ENCODE results near the gene STRADA.

The STRADA gene

DNA sequence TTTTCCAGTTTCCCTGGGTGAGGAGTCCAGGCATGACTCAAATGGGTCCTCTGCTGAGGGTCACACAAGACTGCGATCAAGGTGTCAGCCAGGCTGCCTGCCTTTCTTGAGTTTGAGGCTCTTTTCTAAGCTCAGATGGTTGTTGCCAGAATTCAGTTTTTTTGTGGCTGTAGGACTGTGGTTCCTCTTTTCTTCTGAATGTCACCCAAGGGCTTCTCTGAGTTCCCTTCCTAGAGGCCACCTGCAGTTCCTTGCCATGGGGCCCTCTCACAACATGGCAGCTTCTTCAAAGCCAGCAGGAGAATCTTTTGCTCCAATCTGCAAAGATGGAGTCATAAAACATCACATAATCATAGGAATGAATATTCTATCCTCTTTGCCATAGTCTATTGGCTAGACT is 59.2 kb downstream of the STRADA start:
- DNase-seq (ENCODE audit: low spot score): no peak

DNA sequence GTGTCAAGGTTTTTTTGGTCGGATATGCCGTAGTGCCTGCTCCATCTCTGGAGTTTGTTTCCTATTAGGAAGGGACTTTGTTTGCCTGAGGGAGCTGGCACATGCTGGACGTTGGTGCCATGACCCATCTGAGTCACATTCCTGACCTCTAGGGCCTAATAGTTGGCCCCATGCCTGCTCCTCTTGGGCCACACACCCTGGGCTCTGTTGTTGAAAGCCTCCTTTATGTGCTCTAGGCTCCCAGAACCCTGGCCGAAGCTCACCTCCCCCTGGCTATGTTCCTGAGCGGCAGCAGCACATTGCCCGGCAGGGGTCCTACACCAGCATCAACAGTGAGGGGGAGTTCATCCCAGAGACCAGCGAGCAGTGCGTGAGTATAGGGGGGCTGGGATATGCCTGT is 60.1 kb downstream of the STRADA start:
- no peak for DNase-seq (ENCODE audit: low spot score)

DNA sequence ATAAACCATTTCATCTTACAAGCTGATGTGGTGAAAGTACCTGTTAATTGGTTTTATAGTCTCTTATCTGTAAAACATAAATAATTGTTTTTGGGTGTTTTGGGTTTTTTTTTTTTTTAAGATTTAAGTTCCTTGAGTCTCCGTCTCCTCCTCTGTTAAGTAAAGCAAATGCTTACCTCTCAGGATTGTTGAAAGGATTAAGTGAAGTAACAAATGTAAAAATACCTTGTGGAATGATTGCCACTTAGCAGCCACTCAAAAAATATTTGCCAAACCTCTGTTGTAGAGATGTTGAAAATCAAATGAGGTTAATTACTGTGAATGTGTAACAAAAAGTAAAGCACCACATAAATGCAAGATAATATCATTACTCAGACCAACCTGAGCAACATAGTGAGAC is 60.9 kb downstream of the STRADA start:
- no peak for DNase-seq (ENCODE audit: low spot score)

DNA sequence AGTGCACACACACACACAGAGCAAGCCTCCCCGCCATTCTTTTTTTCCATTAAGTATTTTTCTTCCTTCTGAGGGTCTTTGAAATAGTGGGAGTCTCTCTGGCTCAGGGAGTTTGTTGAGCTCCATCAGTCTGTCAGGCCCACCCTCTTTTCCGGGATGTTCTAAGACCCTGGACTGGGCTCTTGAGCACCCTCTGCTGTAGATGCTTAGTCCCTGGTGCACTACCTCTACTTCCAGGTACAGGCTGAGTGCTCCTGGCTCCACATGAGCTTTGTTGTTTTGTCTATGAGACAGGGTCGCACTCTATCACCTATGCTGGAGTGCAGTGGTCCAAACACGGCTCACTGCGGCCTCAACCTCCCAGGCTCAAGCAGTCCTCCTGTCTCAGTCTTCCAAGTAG is 62.4 kb downstream of the STRADA start:
- DNase-seq (ENCODE audit: low spot score): no peak

DNA sequence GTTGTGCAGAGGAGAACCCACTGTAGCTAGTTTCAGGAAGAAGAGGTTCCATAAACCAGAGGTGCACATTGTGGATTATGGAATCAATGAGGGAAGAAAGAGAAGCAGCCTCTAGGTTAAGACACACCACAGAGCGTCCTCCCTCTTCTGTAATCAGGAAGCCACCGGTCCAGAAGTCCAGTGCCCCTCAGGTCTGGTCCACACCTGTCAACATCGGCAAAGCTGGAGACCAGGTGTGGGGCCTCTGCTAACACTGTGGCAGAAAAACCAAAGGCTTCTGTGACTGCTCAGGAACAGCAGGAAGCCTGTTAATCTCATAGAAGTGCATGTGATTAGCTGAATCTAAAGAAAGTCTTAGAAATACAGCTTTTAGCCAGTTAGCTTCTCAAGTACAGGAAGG is 65.0 kb downstream of the STRADA start:
- DNase-seq (ENCODE audit: low spot score): no peak

DNA sequence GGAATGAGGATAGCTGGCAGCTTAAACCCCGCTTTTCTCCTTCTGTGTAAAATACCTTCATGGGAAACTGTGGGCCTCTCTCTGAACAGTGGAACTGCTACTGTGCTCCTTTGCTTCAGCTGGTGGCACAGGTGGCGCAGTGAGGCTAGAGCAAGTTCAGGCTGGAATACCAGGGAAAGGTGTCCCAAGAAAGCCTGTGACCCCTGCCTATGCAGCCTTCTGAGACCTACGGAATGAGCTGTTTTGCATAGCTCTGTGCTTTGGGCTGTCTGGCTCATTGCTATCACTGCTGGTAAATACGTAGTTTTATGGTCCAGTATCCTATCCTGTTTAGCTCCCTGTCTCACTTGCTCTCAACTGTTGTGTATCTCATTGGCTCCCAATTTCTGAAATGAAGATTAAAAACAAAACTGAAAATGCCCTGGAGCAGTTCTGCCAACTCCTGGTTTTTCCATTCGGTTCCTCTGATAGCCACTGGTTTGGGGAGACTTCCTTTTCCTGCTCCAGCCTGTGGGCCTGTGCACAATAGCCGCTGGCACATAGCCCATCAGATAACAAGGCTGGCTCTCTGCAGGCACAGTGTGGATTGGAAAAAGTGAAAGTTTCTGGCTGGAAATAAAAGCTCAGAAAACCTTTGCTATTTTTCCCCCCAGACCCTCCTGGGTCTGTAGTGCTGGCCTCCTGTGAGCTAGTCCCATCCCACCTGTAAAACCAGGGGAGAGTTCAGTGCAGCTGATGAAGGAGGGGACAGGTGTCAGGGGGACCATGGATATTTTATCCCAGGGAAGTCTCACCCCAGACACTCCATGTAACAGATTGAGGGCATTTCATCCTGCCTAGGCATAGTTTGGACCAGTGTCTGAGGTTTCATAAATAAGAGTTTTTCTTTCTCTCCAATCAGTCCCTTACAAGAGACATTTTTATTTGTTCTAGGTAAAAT is 65.7 kb downstream of the STRADA start:
- DNase-seq (ENCODE audit: low spot score): no peak

DNA sequence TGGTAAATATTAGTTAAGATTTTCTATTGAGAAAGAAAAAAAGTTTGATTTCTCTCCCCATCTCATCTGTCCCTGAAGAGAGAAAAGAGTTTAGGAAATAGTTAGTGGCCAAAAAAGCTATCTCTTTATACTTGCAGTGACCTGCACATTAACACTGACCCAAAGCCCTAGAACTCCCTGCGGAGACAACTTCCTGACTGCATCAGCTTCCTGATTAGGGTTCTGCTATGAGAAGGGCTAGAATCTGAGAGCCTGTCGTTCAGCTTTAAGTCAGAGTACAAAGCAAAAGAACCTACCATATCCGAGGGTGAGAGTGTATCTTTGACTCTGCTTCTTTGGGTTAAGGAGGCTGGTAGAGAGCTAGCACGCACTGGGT is 66.4 kb downstream of the STRADA start:
- DNase-seq (ENCODE audit: low spot score): no peak

DNA sequence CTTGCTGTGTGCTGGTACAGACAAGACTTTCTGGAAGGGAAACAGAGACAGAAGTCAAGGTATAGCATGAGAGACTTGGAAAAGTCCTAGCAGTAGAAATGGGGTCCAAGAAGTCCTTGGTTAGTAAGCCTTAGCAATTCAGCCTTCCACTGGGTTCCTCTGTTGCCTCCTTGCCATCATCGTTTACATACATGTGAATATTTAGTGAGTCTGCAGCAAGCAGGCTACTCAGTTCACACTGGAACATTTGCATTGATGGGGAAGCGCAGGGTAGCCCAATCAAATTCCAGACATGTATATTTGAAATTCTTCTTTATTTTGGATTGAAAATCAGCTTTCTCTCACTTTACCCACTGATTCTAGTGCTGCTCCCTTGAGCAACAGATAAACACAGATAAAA is 68.7 kb downstream of the STRADA start:
- no peak for DNase-seq (ENCODE audit: low spot score)

DNA sequence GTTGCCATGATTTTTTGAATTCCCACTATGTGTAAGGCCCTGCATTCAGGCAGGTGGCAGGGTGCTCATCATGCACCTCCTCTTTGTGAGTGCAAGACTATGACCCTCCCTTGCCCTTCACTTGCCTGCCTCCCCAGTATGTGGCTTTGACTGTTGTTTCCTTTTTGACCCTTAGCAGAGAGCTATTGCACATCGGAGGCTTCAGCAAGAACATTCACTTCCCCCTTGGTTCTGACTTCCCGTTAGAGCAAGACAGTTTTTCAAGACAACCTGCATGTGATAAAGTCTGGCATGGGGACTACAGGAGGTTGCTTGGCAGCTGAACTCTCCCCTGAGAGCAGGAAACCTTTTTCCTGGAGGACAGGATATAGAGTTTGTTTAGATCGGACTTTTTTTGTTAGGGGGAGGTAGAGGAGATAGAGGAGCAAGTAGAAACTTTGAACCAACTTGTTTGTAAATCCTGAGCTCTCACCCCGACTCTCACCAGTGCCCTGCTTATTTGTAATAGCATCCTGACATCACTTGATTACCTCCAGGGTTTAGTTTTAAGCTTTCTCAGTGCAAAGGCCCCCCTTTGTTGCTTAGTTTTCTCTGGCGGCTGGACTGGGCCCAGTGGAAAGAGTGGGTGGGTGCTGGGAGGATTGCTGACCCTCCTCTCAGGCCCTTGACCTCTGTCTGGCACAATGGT is 75.9 kb downstream of the STRADA start:
- no peak for DNase-seq (ENCODE audit: low spot score)

DNA sequence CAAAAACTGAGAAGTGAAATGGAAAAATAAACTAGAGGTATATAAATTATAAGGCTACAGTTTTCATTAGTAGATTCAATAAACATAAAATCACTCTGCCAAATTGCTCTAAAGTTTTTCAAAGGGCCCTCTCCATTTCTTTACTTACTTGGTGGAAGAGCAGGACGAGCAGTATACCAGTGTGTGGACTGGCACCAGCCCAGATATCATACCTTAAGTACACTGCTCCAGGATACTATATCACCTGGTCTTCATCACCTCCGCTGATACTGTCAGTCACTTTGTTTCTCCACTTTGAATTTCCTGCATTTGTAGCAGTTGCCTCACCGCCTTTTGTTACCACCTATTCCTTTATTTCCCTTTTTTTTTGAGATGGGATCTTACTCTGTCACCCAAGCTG is 81.7 kb downstream of the STRADA start:
- DNase-seq (ENCODE audit: low spot score): no peak

DNA sequence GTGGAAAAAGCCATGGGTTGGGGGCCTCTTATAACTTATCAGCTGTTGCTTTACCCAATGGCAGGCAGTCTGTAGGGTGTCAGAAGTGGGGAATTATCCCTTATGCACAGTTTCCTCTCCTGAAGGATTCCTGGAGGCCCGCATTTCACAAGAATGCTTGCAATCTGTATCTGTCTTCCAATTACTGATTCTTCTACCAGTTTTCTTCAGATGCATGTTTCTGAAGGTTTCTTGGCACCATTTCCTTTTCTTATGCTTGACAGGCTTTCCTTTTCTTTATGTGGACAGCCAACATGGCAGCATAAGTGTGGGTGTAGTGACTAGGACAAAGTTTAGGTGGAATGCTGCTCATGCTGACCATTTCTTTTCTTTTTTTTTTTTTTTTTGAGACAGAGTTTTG is 83.2 kb downstream of the STRADA start:
- no peak for DNase-seq (ENCODE audit: low spot score)

DNA sequence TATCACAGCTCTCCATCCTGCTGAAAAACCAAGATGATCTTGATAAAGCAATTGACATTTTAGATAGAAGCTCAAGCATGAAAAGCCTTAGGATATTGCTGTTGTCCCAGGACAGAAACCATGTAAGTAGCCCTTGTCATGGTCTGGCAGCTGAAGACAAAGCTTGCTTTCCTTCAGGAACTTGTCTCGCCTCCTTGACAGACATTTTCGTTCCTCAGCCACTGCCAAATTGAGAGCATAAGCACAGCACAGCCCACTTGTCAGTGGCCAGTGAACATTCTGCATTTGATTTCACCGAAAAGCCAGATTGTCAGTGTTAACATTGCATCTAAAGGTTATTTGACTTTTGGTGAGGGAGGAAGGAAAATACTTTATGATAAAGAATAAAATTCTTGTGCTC is 83.8 kb downstream of the STRADA start:
- DNase-seq (ENCODE audit: low spot score): no peak

DNA sequence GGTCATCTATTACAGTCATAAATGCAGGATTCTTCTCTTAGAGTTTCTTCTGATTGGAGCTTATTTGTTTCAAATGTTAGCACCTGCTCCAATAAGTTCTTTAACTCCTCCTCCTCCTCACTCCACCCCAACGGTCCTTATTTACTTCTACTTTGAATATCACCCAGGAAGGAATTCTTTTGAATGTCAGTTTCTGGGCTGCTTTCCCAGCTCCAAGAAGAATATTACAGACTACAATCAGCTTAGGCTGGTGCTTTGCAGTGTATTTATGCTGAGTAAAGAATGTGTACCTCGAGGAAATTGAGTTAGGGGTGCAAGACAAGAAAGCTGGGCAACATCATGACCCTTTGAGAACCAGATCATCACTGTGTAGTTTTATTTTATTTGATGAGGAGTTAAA is 88.5 kb downstream of the STRADA start:
- no peak for DNase-seq (ENCODE audit: low spot score)

Data from putamen (tissue), 1 donor.